Lung (tissue), 12 donors: ENCODE results near the gene MIGA2. TPM values are rescaled to one million over a fixed set of nuclear protein-coding genes. Genes with fewer than 3 reads are reported as not detected.

ENCODE experiments used
- ATAC-seq: fragments of 200-7000 bp; cut with Tn5 transposase; one replicate; pipeline ENCODE4 v1.9.1; 2020; ENCODE audit warnings: moderate number of reproducible peaks; ENCODE audit not compliant: insufficient read depth, low FRiP score
- DNase-seq, 3 donors: peaks; one replicate each; pipeline ENCODE4 v3.0.0-alpha.2; 2013 to 2017
- H3K27ac ChIP-seq, 2 donors: one replicate each; pipeline ENCODE4 v1.5.1; 2013; ENCODE audit warnings: mild to moderate bottlenecking in 2 of 2, moderate library complexity in 2 of 2, control low read depth in 1 of 2, inconsistent platforms in 1 of 2, low read depth in 1 of 2, low read length in 1 of 2
- H3K27me3 ChIP-seq, 3 donors: one replicate each; pipeline ENCODE4 v1.5.1; 2013; ENCODE audit warnings: low read length in 2 of 3; ENCODE audit not compliant: control insufficient read depth in 3 of 3, insufficient read depth in 3 of 3
- H3K36me3 ChIP-seq, 4 donors: one replicate each; pipeline ENCODE4 v1.5.1; 2013; ENCODE audit warnings: low read length in 4 of 4, mild to moderate bottlenecking in 1 of 4, moderate library complexity in 1 of 4; ENCODE audit not compliant: control insufficient read depth in 4 of 4, insufficient read depth in 4 of 4
- H3K4me1 ChIP-seq, 5 donors: one replicate each; pipeline ENCODE4 v1.5.1; 2013; ENCODE audit warnings: low read length in 5 of 5, mild to moderate bottlenecking in 2 of 5, moderate library complexity in 1 of 5; ENCODE audit not compliant: control insufficient read depth in 5 of 5, insufficient read depth in 5 of 5
- H3K4me3 ChIP-seq: one replicate; pipeline ENCODE4 v1.5.1; 2013; ENCODE audit warnings: mild to moderate bottlenecking, control low read depth, moderate library complexity
- H3K9ac ChIP-seq, 2 donors: one replicate each; pipeline ENCODE4 v1.5.1; 2013; ENCODE audit warnings: low read length in 2 of 2, control low read depth in 1 of 2; ENCODE audit not compliant: insufficient read depth in 1 of 2
- H3K9me3 ChIP-seq, 4 donors: one replicate each; pipeline ENCODE4 v1.5.1; 2013; ENCODE audit warnings: low read length in 3 of 4, mild to moderate bottlenecking in 1 of 4, moderate library complexity in 1 of 4; ENCODE audit not compliant: control insufficient read depth in 4 of 4, insufficient read depth in 3 of 4
- WGBS, 2 donors: extraction: QIAGEN DNeasy Blood & Tissue Kit; methylation state at CpG; one replicate each; pipeline ENCODE4 v1.1.7; 2013; 5-methylcytosine and 5-hydroxymethylcytosine counted together
- polyA plus RNA-seq, 2 donors: library from polyadenylated mRNA; stranded (reverse); fragments of 200-250 nt; gene quantifications; one replicate each; pipeline ENCODE4 v1.2.1, GENCODE V29; 2013
- total RNA-seq, 2 donors: library from RNA; depleted of rRNA in 1 of 2; stranded (reverse); fragments of >200 nt in 1 of 2; gene quantifications; one replicate each; pipeline ENCODE4 v1.2.1, GENCODE V29; 2014 to 2021
- TF ChIP-seq, protein P1 (sequence below): IDR thresholded peaks from 2 replicates; pipeline ENCODE4 v1.5.1; 2012; ENCODE audit warnings: mild to moderate bottlenecking; ENCODE audit errors: control extremely low read depth, extremely low read depth
- donor health status: control.
- donor health status: control.
- donor health status: Bipolar disorder and iron deficiency.
- donor health status: healthy.
- donor health status: DM: yes; HTN: yes; CAD: no.

MIGA2 gene
- total and polyA plus RNA-seq, 4 donors: 18.6 to 31.6 (median 21.0) TPM

DNA sequence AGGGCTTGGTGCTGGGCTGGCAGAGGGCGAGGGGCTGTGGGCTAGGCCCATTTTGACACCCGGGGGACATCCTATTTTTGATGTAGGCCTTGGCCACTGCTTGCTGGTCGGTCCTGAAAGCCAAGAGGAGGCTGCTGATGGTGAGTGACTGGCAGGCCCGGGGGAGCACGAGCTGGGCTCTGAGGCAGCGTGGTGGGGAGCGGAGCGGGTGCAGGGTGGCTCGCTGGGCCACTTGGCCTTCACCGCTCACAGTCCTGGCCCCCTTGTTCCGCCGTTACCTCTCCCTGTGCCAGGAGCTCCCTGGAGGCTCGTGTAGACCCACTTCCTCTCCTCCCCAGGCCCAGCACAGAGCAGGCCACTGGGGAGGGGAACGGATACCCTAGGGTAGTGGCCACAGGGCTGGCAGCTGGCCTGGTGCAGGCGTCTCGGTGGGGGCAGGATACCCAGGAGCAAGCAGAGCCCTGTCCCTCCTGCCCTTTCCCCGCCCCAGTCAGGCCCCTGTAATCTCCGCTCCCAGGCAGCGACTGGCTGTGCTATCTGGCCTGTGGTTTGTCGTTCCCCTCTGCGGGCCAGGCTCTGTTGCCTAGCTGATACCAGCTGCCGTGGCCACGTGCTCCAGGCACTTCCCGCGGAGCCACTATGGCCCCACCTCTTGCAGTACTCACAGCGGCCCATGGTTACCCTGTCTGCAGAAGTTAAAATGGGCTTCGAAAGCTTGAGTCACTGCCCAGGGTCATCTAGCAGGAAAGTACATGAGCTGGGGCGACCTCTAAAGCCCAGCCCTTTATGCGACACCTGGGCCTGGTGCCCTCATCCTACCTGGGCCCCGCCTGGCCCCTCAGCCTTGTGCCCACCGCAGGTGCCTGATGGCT is 32.8 kb downstream of the MIGA2 start:
- WGBS, 2 donors: 47 to 70% methylated on average over 29 to 31 of the region's 31 CpGs
- H3K27ac ChIP-seq: peak overlapping the region in 1 of 2 donors; percentile 74
- H3K9ac ChIP-seq: no peak overlapping the region
- DNase-seq: peak; percentile 4 to 29 (median 16)
- H3K4me3 ChIP-seq: no peak overlapping the region
- peak; percentile 70 for ATAC-seq
- H3K27me3 ChIP-seq: no peaks in the 10 kb centered on the region
- H3K9me3 ChIP-seq: no peaks in the 10 kb centered on the region
- no peaks in the 10 kb centered on the region for H3K4me1 ChIP-seq
- peaks cover 0 to 45% (median 7%) of the 10 kb centered on the region in 4 donors for H3K36me3 ChIP-seq
- TF ChIP-seq, protein P1, sequence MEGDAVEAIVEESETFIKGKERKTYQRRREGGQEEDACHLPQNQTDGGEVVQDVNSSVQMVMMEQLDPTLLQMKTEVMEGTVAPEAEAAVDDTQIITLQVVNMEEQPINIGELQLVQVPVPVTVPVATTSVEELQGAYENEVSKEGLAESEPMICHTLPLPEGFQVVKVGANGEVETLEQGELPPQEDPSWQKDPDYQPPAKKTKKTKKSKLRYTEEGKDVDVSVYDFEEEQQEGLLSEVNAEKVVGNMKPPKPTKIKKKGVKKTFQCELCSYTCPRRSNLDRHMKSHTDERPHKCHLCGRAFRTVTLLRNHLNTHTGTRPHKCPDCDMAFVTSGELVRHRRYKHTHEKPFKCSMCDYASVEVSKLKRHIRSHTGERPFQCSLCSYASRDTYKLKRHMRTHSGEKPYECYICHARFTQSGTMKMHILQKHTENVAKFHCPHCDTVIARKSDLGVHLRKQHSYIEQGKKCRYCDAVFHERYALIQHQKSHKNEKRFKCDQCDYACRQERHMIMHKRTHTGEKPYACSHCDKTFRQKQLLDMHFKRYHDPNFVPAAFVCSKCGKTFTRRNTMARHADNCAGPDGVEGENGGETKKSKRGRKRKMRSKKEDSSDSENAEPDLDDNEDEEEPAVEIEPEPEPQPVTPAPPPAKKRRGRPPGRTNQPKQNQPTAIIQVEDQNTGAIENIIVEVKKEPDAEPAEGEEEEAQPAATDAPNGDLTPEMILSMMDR: no peak

DNA sequence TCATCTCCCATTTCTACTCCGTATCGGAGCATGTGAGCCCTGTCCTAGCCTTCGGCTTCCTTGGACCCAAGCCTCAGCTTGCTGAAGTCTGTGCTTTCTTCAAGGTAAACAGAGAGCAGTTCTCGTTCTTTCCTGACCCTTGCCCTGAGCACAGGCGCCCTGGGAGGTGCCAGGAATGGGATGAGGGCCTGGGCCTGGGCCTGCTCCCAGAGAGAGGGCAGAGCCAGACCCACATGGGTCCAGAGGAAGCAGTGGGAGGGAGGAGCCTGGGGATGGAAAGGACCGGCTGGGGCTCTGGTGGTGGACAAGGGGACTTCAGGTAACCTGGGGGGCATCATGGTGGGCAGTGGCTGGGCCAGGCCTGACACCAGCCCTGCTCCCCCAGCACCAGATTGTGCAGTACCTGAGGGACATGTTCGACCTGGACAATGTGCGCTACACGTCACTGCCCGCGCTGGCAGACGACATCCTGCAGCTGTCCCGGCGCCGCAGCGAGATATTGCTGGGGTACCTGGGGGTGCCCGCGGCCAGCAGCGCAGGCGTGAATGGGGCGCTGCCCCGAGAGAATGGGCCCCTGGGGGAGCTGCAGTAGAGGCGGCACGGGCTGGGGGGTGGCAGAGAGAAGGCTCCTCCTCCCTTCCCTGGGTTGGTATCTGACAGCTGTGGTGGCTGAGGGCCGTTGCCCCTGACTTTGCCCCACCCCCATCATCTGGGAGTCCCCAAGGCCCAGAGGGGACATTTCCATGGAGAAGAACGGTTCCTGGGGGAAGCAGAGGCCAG is 33.6 kb downstream of the MIGA2 start:
- Histone ChIP-seq H3K27me3 (no peaks in the 10 kb centered on the region), H3K9ac (no peak overlapping the region), H3K4me3 (no peak overlapping the region), H3K36me3 (peaks cover 0 to 40% (median 7%) of the 10 kb centered on the region in 4 donors), H3K4me1 (no peaks in the 10 kb centered on the region), H3K27ac (peak overlapping the region in 1 of 2 donors; percentile 71), H3K9me3 (no peaks in the 10 kb centered on the region)
- TF ChIP-seq, protein P1: no peak
- WGBS, 2 donors: 86% methylated on average over 25 to 26 of the region's 26 CpGs
- DNase-seq: no peak
- ATAC-seq: no peak

DNA sequence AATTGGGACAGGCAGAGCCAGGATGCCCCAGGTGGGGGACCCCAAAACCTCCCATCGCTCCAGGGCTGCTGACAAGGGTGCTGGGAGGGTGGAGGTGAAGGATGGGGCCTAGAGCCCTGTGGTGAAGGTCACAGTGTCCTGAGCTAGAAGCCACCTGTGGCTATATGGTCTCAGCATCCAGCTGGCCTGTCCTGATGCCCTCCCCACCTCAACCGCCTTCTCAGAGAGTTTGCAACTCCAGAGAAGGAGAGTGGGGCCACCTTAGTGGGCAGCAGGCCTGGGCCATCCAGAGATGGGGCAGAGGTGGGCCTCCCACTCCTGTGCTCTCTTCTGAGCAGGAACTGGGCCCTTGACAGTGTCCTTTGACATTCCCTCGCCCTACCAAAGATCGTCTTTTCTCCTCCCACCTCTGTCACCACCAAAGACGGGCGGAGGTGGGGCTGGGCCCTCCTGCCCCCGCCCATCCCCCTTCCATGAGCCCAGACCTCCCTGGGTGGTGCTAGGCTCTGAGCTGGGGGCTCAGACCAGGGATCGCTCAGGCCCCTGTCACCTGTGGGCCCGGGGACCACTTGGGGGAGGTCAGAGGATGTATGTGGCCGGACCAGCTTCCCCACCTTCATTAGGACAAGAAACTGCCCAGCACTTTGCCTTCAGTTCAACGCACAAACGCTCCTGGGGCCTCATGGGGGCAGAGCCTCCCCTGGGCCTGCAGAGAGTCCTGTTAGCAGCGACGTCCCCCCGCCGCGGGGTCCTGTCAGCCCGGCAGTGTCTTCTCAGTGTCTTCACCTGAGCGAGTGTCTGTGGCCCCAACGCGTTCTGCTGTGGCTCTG is 34.5 kb downstream of the MIGA2 start:
- Histone ChIP-seq H3K27me3 (no peaks in the 10 kb centered on the region), H3K4me1 (no peaks in the 10 kb centered on the region), H3K27ac (no peak overlapping the region), H3K36me3 (peaks cover 0 to 35% (median 4%) of the 10 kb centered on the region in 4 donors), H3K9me3 (no peaks in the 10 kb centered on the region), H3K4me3 (no peak overlapping the region), H3K9ac (no peak overlapping the region)
- TF ChIP-seq, protein P1: no peak
- DNase-seq (no peak), ATAC-seq (no peak)
- 81 to 85% methylated on average over 21 of the region's 21 CpGs for WGBS, 2 donors
